Brain microvascular endothelial cell (primary cell): Measurements from ENCODE around the gene MLH1.

ENCODE experiments used
- DNase-seq: peaks from one replicate; pipeline ENCODE4 v3.0.0-alpha.2; 2020
- H3K27ac ChIP-seq: fragments of 250-450 bp; sonication (Bioruptor Pico); 2 replicates; pipeline ENCODE4 v1.5.1; 2020; ENCODE audit warnings: mild to moderate bottlenecking, moderate library complexity
- H3K27me3 ChIP-seq: fragments of 250-450 bp; sonication (Bioruptor Pico); replicated peaks from 2 replicates; pipeline ENCODE4 v1.5.1; 2020; ENCODE audit warnings: mild to moderate bottlenecking
- H3K36me3 ChIP-seq: fragments of 250-450 bp; sonication (Bioruptor Pico); replicated peaks from 2 replicates; pipeline ENCODE4 v1.5.1; 2020; ENCODE audit warnings: mild to moderate bottlenecking
- H3K4me3 ChIP-seq: 2 replicates; pipeline ENCODE4 v1.5.1; 2011; ENCODE audit warnings: low read depth, mild to moderate bottlenecking, control low read depth, low read length, moderate library complexity
- in situ Hi-C: cut with HindIII; loops from 2 replicates; pipeline ENCODE4 v1.10.0; 2017; ENCODE audit warnings: low sequenced_read_pairs, low pct_ligation_motif_present
- TF ChIP-seq, protein P1 (sequence below): IDR thresholded peaks from 2 replicates; pipeline ENCODE4 v1.5.1; 2011; ENCODE audit warnings: low read depth, mild to moderate bottlenecking, moderate library complexity, low read length, control low read depth, inconsistent platforms; ENCODE audit errors: missing control alignments

The MLH1 gene

GRCh38 chr3:37015642-37016041 lies 22.3 kb downstream of the MLH1 start:
- TF ChIP-seq, protein P1, sequence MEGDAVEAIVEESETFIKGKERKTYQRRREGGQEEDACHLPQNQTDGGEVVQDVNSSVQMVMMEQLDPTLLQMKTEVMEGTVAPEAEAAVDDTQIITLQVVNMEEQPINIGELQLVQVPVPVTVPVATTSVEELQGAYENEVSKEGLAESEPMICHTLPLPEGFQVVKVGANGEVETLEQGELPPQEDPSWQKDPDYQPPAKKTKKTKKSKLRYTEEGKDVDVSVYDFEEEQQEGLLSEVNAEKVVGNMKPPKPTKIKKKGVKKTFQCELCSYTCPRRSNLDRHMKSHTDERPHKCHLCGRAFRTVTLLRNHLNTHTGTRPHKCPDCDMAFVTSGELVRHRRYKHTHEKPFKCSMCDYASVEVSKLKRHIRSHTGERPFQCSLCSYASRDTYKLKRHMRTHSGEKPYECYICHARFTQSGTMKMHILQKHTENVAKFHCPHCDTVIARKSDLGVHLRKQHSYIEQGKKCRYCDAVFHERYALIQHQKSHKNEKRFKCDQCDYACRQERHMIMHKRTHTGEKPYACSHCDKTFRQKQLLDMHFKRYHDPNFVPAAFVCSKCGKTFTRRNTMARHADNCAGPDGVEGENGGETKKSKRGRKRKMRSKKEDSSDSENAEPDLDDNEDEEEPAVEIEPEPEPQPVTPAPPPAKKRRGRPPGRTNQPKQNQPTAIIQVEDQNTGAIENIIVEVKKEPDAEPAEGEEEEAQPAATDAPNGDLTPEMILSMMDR: no peak
- Histone ChIP-seq H3K27ac (no peak overlapping the region), H3K36me3 (peaks cover 58% of the 10 kb centered on the region), H3K27me3 (no peaks in the 10 kb centered on the region), H3K4me3 (no peak overlapping the region)
- DNase-seq: no peak
- in situ Hi-C loops: no loop called here

DNA sequence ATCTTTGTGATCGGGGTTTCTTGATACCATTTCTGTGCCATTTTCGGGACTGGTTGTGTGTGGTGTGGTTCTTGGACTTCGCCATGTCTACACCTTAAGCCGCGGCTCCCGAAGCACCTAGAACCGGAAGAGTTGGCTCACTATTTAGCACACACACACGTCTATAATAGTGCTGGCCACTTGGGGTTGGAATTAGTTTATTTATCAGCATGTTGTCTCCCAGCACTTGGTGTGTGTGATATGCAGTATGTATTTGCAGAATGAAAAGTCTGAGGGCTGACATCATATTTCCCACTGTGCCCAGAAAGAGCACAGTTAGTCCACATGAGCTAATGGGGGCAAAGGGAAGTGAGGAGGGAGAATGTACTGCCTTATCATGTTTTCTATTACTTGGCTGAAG lies 23.6 kb downstream of the MLH1 start:
- DNase-seq: no peak
- Histone ChIP-seq H3K36me3 (peaks cover 60% of the 10 kb centered on the region), H3K4me3 (no peak overlapping the region), H3K27ac (no peak overlapping the region), H3K27me3 (no peaks in the 10 kb centered on the region)
- TF ChIP-seq, protein P1: no peak
- in situ Hi-C loops: no loop called here

GRCh38 chr3:37017683-37018082 lies 24.4 kb downstream of the MLH1 start:
- in situ Hi-C loops: no loop called here
- no peak overlapping the region for H3K27ac ChIP-seq
- TF ChIP-seq, protein P1: no peak
- H3K4me3 ChIP-seq: no peak overlapping the region
- no peak for DNase-seq
- no peaks in the 10 kb centered on the region for H3K27me3 ChIP-seq
- H3K36me3 ChIP-seq: peaks cover 52% of the 10 kb centered on the region

DNA sequence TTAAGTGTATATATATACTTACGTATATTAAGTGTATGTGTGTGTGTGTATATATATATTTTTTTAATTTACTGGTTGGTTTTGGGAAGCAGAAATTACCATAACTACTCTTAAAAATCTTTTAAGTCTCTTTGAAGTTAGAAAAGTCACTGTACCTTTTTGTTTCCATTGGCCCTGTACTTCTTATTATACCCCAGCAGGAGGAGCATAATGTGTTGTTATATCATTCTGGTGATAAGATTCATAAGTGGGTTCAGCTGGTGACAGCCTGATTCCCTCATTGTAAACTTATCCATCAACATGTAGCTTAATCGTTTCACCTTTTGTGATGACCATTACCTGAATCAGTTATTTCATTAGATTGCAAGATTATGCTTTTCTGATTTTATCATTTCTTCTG lies 30.8 kb downstream of the MLH1 start:
- TF ChIP-seq, protein P1: peak; percentile 37
- Histone ChIP-seq H3K4me3 (no peak overlapping the region), H3K27ac (no peak overlapping the region), H3K27me3 (no peaks in the 10 kb centered on the region), H3K36me3 (peaks cover 58% of the 10 kb centered on the region)
- in situ Hi-C loops: no loop called here
- no peak for DNase-seq

- TF ChIP-seq, protein P1: no peak
Observed at GRCh38 chr3:37024820-37025405, 31.6 kb downstream of the MLH1 start.

More at GRCh38 chr3:37024820-37025405, 31.6 kb downstream of the MLH1 start:
- Histone ChIP-seq H3K4me3 (no peak overlapping the region), H3K27me3 (no peaks in the 10 kb centered on the region), H3K27ac (no peak overlapping the region), H3K36me3 (peaks cover 51% of the 10 kb centered on the region)
- in situ Hi-C loops: loop anchor here (25.0 kb wide), 1 partner anchor 187 kb away; no protein-coding TSS in a partner anchor
- no peak for DNase-seq
